ENCODE measurements around the gene PLAA.
A peak's percentile ranks its signal among the peaks of the same experiment; 100 is the strongest.
"Not testable (repeated sequence)": the region's sequence is repeated elsewhere in the genome, so short reads cannot be mapped to it uniquely, and the experiment has no call there.

PLAA gene

GRCh38 chr9:26888271-26888670, 58.8 kb downstream of the PLAA start:
- Histone ChIP-seq H3K36me3 (ENCODE audit: control insufficient read depth, insufficient read depth, low read length) (0 out of 2 replicates have a peak, but pooled peaks cover under 1% of the 10 kb centered on the region), H3K27me3 (ENCODE audit: control insufficient read depth, insufficient read depth, low read length) (no peaks in the 10 kb centered on the region), H3K4me3 (ENCODE audit: low read length) (no peak overlapping the region), H3K27ac (ENCODE audit: low read length) (no peak overlapping the region), H3K9me3 (ENCODE audit: control insufficient read depth, insufficient read depth, low read length) (no peaks in the 10 kb centered on the region), H3K4me1 (ENCODE audit: control insufficient read depth, insufficient read depth, low read length) (peaks cover 1% of the 10 kb centered on the region; the same call in 1 of the 2 replicates)
- WGBS (ENCODE audit: insufficient coverage, insufficient read length) = no CpG with 5 or more reads among the region's 1 CpG
- no peak for DNase-seq (ENCODE audit: low read depth, low spot score)

- Histone ChIP-seq H3K27ac (ENCODE audit: low read length) (no peak overlapping the region), H3K27me3 (ENCODE audit: control insufficient read depth, insufficient read depth, low read length) (no peaks in the 10 kb centered on the region), H3K4me1 (ENCODE audit: control insufficient read depth, insufficient read depth, low read length) (no peaks in the 10 kb centered on the region), H3K36me3 (ENCODE audit: control insufficient read depth, insufficient read depth, low read length) (peaks cover 19% of the 10 kb centered on the region; the same call in 1 of the 2 replicates), H3K4me3 (ENCODE audit: low read length) (no peak overlapping the region), H3K9me3 (ENCODE audit: control insufficient read depth, insufficient read depth, low read length) (no peaks in the 10 kb centered on the region; the same call in 1 of the 2 replicates)
- DNase-seq (ENCODE audit: low read depth, low spot score) = no peak
- WGBS (ENCODE audit: insufficient coverage, insufficient read length) = no CpG with 5 or more reads among the region's 3 CpGs
These were observed 64.9 kb downstream of the PLAA start for GRCh38 chr9:26882154-26882553.

- DNase-seq (ENCODE audit: low read depth, low spot score) = no peak
- peaks cover 19% of the 10 kb centered on the region; the same call in 1 of the 2 replicates for H3K36me3 ChIP-seq (ENCODE audit: control insufficient read depth, insufficient read depth, low read length)
- H3K27me3 ChIP-seq (ENCODE audit: control insufficient read depth, insufficient read depth, low read length) = no peaks in the 10 kb centered on the region
- no CpG with 5 or more reads among the region's 4 CpGs for WGBS (ENCODE audit: insufficient coverage, insufficient read length)
- no peaks in the 10 kb centered on the region for H3K4me1 ChIP-seq (ENCODE audit: control insufficient read depth, insufficient read depth, low read length)
- no peaks in the 10 kb centered on the region; the same call in 1 of the 2 replicates for H3K9me3 ChIP-seq (ENCODE audit: control insufficient read depth, insufficient read depth, low read length)
- H3K4me3 ChIP-seq (ENCODE audit: low read length) = no peak overlapping the region
- H3K27ac ChIP-seq (ENCODE audit: low read length) = no peak overlapping the region
These were observed 66.8 kb downstream of the PLAA start for GRCh38 chr9:26880262-26880661.

- WGBS (ENCODE audit: insufficient coverage, insufficient read length) = no CpG with 5 or more reads among the region's 3 CpGs
- not testable (repeated sequence) for H3K4me1 ChIP-seq (ENCODE audit: control insufficient read depth, insufficient read depth, low read length); DNase-seq (ENCODE audit: low read depth, low spot score); H3K9me3 ChIP-seq (ENCODE audit: control insufficient read depth, insufficient read depth, low read length); H3K4me3 ChIP-seq (ENCODE audit: low read length); H3K27me3 ChIP-seq (ENCODE audit: control insufficient read depth, insufficient read depth, low read length); H3K36me3 ChIP-seq (ENCODE audit: control insufficient read depth, insufficient read depth, low read length); H3K27ac ChIP-seq (ENCODE audit: low read length)
These were observed 71.9 kb downstream of the PLAA start for GRCh38 chr9:26875155-26875554.

GRCh38 chr9:26870292-26870691, 76.8 kb downstream of the PLAA start:
- Histone ChIP-seq H3K36me3 (ENCODE audit: control insufficient read depth, insufficient read depth, low read length) (no peaks in the 10 kb centered on the region), H3K4me1 (ENCODE audit: control insufficient read depth, insufficient read depth, low read length) (no peaks in the 10 kb centered on the region), H3K4me3 (ENCODE audit: low read length) (no peak overlapping the region), H3K27me3 (ENCODE audit: control insufficient read depth, insufficient read depth, low read length) (no peaks in the 10 kb centered on the region), H3K27ac (ENCODE audit: low read length) (no peak overlapping the region), H3K9me3 (ENCODE audit: control insufficient read depth, insufficient read depth, low read length) (no peaks in the 10 kb centered on the region)
- no CpG with 5 or more reads among the region's 8 CpGs for WGBS (ENCODE audit: insufficient coverage, insufficient read length)
- DNase-seq (ENCODE audit: low read depth, low spot score) = no peak

GRCh38 chr9:26863074-26863473, 84.0 kb downstream of the PLAA start:
- no peak for DNase-seq (ENCODE audit: low read depth, low spot score)
- no peak overlapping the region for H3K4me3 ChIP-seq (ENCODE audit: low read length)

GRCh38 chr9:26856413-26857032, 90.5 kb downstream of the PLAA start:
- H3K36me3 ChIP-seq (ENCODE audit: control insufficient read depth, insufficient read depth, low read length) = peaks cover 3% of the 10 kb centered on the region; the same call in 1 of the 2 replicates
- peak; percentile 61 for DNase-seq (ENCODE audit: low read depth, low spot score)
- no peaks in the 10 kb centered on the region for H3K9me3 ChIP-seq (ENCODE audit: control insufficient read depth, insufficient read depth, low read length)
- no peaks in the 10 kb centered on the region for H3K27me3 ChIP-seq (ENCODE audit: control insufficient read depth, insufficient read depth, low read length)
- no peaks in the 10 kb centered on the region for H3K4me1 ChIP-seq (ENCODE audit: control insufficient read depth, insufficient read depth, low read length)
- WGBS (ENCODE audit: insufficient coverage, insufficient read length) = 89% methylated on average over 1 of the region's 1 CpG
- no peak overlapping the region for H3K27ac ChIP-seq (ENCODE audit: low read length)
- no peak overlapping the region for H3K4me3 ChIP-seq (ENCODE audit: low read length)

More at GRCh38 chr9:26863074-26863473, 84.0 kb downstream of the PLAA start:
- WGBS (ENCODE audit: insufficient coverage, insufficient read length) = no CpG with 5 or more reads among the region's 1 CpG
- Histone ChIP-seq H3K36me3 (ENCODE audit: control insufficient read depth, insufficient read depth, low read length) (no peaks in the 10 kb centered on the region), H3K27ac (ENCODE audit: low read length) (no peak overlapping the region), H3K4me1 (ENCODE audit: control insufficient read depth, insufficient read depth, low read length) (no peaks in the 10 kb centered on the region), H3K27me3 (ENCODE audit: control insufficient read depth, insufficient read depth, low read length) (no peaks in the 10 kb centered on the region), H3K9me3 (ENCODE audit: control insufficient read depth, insufficient read depth, low read length) (no peaks in the 10 kb centered on the region)

Measured in iPS DF 6.9 (cell line).